ENCODE results near the gene ATF7IP2.
"Not testable (repeated sequence)": the region's sequence is repeated elsewhere in the genome, so short reads cannot be mapped to it uniquely, and the experiment has no call there.

DNA sequence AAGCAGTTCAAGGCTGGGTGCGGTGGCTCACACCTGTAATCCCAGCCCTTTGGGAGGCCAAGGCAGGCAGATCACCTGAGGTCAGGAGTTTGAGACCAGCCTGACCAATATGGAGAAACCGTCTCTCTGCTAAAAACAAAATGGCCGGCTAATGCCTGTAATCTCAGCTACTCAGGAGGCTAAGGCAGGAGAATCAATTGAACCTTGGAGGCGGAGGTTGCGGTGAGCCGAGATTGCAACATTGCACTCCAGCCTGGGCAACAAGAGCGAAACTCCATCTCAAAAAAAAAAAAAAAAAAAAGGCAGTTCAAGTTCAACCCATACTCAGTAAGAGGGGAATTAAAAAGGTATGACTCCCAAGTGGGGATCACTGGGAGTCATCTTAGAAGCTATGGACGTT, 19.2 kb upstream of the ATF7IP2 start:
- not testable (repeated sequence) for TF ChIP-seq CTCF, POLR2A (IDR thresholded peaks at IDR 0.05)

All from sigmoid colon (tissue), 3 donors.